DOHH2 (cell line): ENCODE results near the gene KCNJ12.

Source experiments
- H3F3A ChIP-seq: fragments of 200-600 bp; sonication (generic), shearing (Covaris generic); 2 replicates; pipeline ENCODE4 v1.6.0; 2016; ENCODE audit warnings: antibody characterized with exemption, mild to moderate bottlenecking; ENCODE audit not compliant: control insufficient read depth, insufficient read depth
- H3K27ac ChIP-seq: fragments of 200-600 bp; sonication (generic); 2 replicates; pipeline ENCODE4 v1.5.1; 2014; ENCODE audit warnings: low read depth, mild to moderate bottlenecking, low read length, moderate library complexity
- H3K27me3 ChIP-seq: fragments of 200-600 bp; sonication (generic); 2 replicates; pipeline ENCODE4 v1.6.1; 2014; ENCODE audit warnings: mild to moderate bottlenecking, low read length, mixed read lengths; ENCODE audit not compliant: control insufficient read depth
- H3K36me3 ChIP-seq: fragments of 200-600 bp; sonication (generic); 2 replicates; pipeline ENCODE4 v1.6.1; 2014; ENCODE audit warnings: mild to moderate bottlenecking, low read length, moderate library complexity, mixed read lengths; ENCODE audit not compliant: control insufficient read depth
- H3K4me1 ChIP-seq: fragments of 200-600 bp; sonication (generic); 2 replicates; pipeline ENCODE4 v1.6.1; 2014; ENCODE audit warnings: mild to moderate bottlenecking, low read length, mixed read lengths; ENCODE audit not compliant: control insufficient read depth
- H3K4me2 ChIP-seq: fragments of 200-600 bp; sonication (generic); 2 replicates; pipeline ENCODE4 v1.6.0; 2014; ENCODE audit warnings: mild to moderate bottlenecking, low read length, moderate library complexity
- H3K4me3 ChIP-seq: fragments of 200-600 bp; sonication (generic); 2 replicates; pipeline ENCODE4 v1.5.1; 2014; ENCODE audit warnings: mild to moderate bottlenecking, low read length, mixed read lengths
- H3K79me2 ChIP-seq: fragments of 200-600 bp; sonication (generic); 2 replicates; pipeline ENCODE4 v1.6.1; 2014; ENCODE audit warnings: mild to moderate bottlenecking, low read length, mixed read lengths; ENCODE audit not compliant: control insufficient read depth
- H3K9me2 ChIP-seq: fragments of 200-600 bp; sonication (generic); replicated peaks from 2 replicates; pipeline ENCODE4 v1.6.1; 2014; ENCODE audit warnings: mild to moderate bottlenecking, low read length, mixed read lengths; ENCODE audit not compliant: control insufficient read depth
- H3K9me3 ChIP-seq: fragments of 200-600 bp; sonication (generic); 2 replicates; pipeline ENCODE4 v1.6.1; 2014; ENCODE audit warnings: antibody characterized with exemption, low read length, mixed read lengths; ENCODE audit not compliant: control insufficient read depth, insufficient read depth
- H4K20me1 ChIP-seq: fragments of 200-600 bp; sonication (generic); 2 replicates; pipeline ENCODE4 v1.6.0; 2014; ENCODE audit warnings: low read depth, mild to moderate bottlenecking, antibody characterized with exemption, low read length, moderate library complexity; ENCODE audit not compliant: control insufficient read depth, insufficient read depth
- EZH2phosphoT487 ChIP-seq: fragments of 200-600 bp; sonication (generic); IDR thresholded peaks from 2 replicates; pipeline ENCODE4 v1.6.1; 2017; ENCODE audit warnings: borderline replicate concordance, mild to moderate bottlenecking, antibody characterized with exemption, low read length, moderate library complexity, mixed read lengths
- TF ChIP-seq, protein P1 (sequence below): fragments of 200-600 bp; sonication (generic); IDR thresholded peaks from one replicate; pipeline ENCODE4 v1.5.1; 2014; ENCODE audit warnings: antibody characterized with exemption, mild to moderate bottlenecking, low read depth, low read length; ENCODE audit not compliant: poor library complexity, severe bottlenecking

The KCNJ12 gene

DNA sequence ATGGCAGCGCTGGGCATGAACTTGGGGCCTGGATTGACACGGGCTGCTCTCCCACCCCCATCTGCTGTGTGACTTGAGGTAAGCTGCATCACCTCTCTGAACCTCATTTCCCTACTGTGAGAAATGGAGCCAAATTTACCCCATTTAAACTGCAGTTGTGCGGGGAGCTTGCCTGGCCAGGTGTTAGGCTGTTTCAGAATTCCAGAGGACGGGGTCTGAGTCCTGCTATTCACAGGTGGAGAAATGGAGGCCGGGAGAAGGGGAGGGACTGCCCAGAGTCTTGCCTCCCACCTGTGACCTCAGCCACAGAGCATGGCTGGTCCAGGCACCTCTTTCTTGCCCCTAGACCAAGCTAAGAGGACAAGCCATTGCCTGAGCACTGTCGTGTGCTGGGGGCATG lies 12.8 kb downstream of the KCNJ12 start:
- H4K20me1 ChIP-seq, result no peaks in the 10 kb centered on the region
- no peaks in the 10 kb centered on the region for H3K79me2 ChIP-seq
- no peaks in the 10 kb centered on the region for H3K9me2 ChIP-seq
- H3K27ac ChIP-seq, result no peak overlapping the region
- H3K4me1 ChIP-seq, result no peaks in the 10 kb centered on the region
- H3F3A ChIP-seq, result no peaks in the 10 kb centered on the region
- no peak overlapping the region for H3K4me3 ChIP-seq
- no peak overlapping the region for H3K4me2 ChIP-seq
- TF ChIP-seq, protein P1, sequence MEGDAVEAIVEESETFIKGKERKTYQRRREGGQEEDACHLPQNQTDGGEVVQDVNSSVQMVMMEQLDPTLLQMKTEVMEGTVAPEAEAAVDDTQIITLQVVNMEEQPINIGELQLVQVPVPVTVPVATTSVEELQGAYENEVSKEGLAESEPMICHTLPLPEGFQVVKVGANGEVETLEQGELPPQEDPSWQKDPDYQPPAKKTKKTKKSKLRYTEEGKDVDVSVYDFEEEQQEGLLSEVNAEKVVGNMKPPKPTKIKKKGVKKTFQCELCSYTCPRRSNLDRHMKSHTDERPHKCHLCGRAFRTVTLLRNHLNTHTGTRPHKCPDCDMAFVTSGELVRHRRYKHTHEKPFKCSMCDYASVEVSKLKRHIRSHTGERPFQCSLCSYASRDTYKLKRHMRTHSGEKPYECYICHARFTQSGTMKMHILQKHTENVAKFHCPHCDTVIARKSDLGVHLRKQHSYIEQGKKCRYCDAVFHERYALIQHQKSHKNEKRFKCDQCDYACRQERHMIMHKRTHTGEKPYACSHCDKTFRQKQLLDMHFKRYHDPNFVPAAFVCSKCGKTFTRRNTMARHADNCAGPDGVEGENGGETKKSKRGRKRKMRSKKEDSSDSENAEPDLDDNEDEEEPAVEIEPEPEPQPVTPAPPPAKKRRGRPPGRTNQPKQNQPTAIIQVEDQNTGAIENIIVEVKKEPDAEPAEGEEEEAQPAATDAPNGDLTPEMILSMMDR, result no peak
- TF ChIP-seq EZH2phosphoT487, result no peak
- no peaks in the 10 kb centered on the region; the same call in 1 of the 2 replicates for H3K27me3 ChIP-seq
- no peaks in the 10 kb centered on the region for H3K36me3 ChIP-seq
- no peaks in the 10 kb centered on the region for H3K9me3 ChIP-seq

DNA sequence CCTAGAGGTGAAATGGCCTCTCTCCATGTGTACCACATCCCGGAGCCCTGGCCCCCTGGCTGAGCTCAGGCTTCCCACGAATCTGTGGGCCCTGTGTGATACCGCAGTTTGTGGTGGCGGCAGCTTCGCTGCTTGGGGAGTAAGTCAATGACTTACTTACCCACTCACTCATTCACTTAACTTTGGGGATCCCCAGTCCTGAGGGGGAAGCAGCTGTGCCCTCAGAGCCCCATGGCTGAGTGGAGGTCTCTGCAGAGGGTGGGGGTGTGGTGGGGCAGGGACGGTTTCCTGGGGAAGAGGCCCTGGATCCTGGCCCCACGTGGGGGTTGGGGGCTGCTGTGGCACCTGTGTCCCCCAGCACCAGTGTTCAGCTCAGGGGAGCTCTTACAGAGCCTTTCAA lies 13.2 kb downstream of the KCNJ12 start:
- Histone ChIP-seq H3K9me2 (no peaks in the 10 kb centered on the region), H3K36me3 (no peaks in the 10 kb centered on the region), H3K27me3 (no peaks in the 10 kb centered on the region; the same call in 1 of the 2 replicates), H3K4me1 (no peaks in the 10 kb centered on the region), H3K4me3 (no peak overlapping the region), H3K4me2 (no peak overlapping the region), H3F3A (no peaks in the 10 kb centered on the region), H3K9me3 (no peaks in the 10 kb centered on the region), H3K27ac (no peak overlapping the region), H4K20me1 (no peaks in the 10 kb centered on the region), H3K79me2 (no peaks in the 10 kb centered on the region)
- no peak for TF ChIP-seq EZH2phosphoT487
- TF ChIP-seq, protein P1, result no peak

DNA sequence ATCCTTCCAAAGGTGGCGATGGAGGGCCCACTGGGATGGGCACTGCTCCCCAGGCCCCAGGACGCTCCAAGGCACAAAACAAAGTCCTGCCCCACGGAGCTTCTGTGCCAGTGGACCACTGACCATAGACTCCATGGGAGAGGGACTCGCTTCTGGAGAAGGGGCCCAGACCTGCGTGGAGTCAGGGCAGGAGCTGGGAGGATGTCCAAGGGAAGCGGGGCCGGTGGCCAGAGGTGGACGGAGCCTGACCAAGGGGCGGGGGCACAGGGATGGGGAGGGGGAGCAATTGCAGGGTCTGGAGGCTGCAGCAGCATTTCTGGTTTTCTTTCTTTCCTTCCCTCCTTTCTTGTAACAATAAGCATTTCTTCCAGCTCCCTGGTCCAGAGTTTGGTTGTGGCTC lies 14.1 kb downstream of the KCNJ12 start:
- Histone ChIP-seq H3K4me2 (no peak overlapping the region), H3K27me3 (no peaks in the 10 kb centered on the region; the same call in 1 of the 2 replicates), H4K20me1 (no peaks in the 10 kb centered on the region), H3F3A (no peaks in the 10 kb centered on the region), H3K9me2 (no peaks in the 10 kb centered on the region), H3K79me2 (no peaks in the 10 kb centered on the region), H3K9me3 (no peaks in the 10 kb centered on the region), H3K4me1 (no peaks in the 10 kb centered on the region), H3K27ac (no peak overlapping the region), H3K4me3 (no peak overlapping the region), H3K36me3 (no peaks in the 10 kb centered on the region)
- no peak for TF ChIP-seq EZH2phosphoT487
- TF ChIP-seq, protein P1, result no peak
